ENCODE results near the gene NCKAP5. TPM values are rescaled to one million over a fixed set of nuclear protein-coding genes. Genes with fewer than 3 reads are reported as not detected.

NCKAP5 gene
- total and polyA plus RNA-seq, 9 donors: 0.80 to 2.7 (median 2.2) TPM

DNA sequence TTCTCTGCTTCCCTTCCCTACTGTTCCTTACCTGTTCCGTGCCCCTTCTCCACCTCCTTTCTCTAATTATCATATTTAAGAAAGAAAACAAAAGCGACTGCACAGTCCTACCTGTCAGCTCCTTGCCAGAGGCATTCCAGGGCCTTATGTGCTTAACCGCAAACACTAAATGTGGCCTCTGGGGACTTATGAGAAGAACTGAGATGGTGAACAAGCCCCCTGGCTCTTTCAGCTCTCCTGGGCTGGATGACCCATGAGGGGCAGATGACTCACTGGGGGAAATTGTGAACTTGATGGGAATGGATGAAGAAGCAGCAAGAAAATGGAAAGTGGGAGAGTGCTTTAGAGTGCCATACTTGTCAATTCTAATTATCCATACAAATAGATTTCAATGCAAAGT is 792.0 kb downstream of the NCKAP5 start:
- no peaks in the 10 kb centered on the region for H3K4me1 ChIP-seq (ENCODE audit: insufficient read depth)
- no peaks in the 10 kb centered on the region for H3K36me3 ChIP-seq
- H3K9me3 ChIP-seq: no peaks in the 10 kb centered on the region
- H3K4me3 ChIP-seq: no peak overlapping the region
- intact Hi-C loops (cut with DNase I): no loop called here
- no peak for DNase-seq
- no peak for TF ChIP-seq EP300 (IDR thresholded peaks at IDR 0.05)
- no peak for TF ChIP-seq POLR2A (IDR thresholded peaks at IDR 0.05)
- no peak for TF ChIP-seq CTCF (IDR thresholded peaks at IDR 0.05)
- H3K27me3 ChIP-seq: no peaks in the 10 kb centered on the region
- no peak overlapping the region for H3K27ac ChIP-seq
- 60 to 79% (median 63%) methylated on average over 3 of the region's 3 CpGs for WGBS, 3 donors

- no peak for TF ChIP-seq CTCF (IDR thresholded peaks at IDR 0.05)
- no peak for TF ChIP-seq POLR2A (IDR thresholded peaks at IDR 0.05)
- no peak for TF ChIP-seq EP300 (IDR thresholded peaks at IDR 0.05)
- Histone ChIP-seq H3K27ac (no peak overlapping the region), H3K4me1 (ENCODE audit: insufficient read depth) (no peaks in the 10 kb centered on the region), H3K27me3 (no peaks in the 10 kb centered on the region), H3K4me3 (no peak overlapping the region), H3K9me3 (no peaks in the 10 kb centered on the region), H3K36me3 (no peaks in the 10 kb centered on the region)
- intact Hi-C loops (cut with DNase I): no loop called here
- no peak for DNase-seq
- WGBS, 3 donors: 39 to 45% (median 41%) methylated on average over 2 of the region's 2 CpGs
These were observed 794.1 kb downstream of the NCKAP5 start for GRCh38 chr2:132774189-132774588.

GRCh38 chr2:132773331-132773730 is 794.9 kb downstream of the NCKAP5 start:
- 84 to 86% (median 84%) methylated on average over 3 of the region's 3 CpGs for WGBS, 3 donors
- H3K9me3 ChIP-seq: no peaks in the 10 kb centered on the region
- no peak for DNase-seq
- no peak overlapping the region for H3K27ac ChIP-seq
- no peak overlapping the region for H3K4me3 ChIP-seq
- no peaks in the 10 kb centered on the region for H3K27me3 ChIP-seq
- no peaks in the 10 kb centered on the region for H3K4me1 ChIP-seq (ENCODE audit: insufficient read depth)
- intact Hi-C loops (cut with DNase I): no loop called here
- no peaks in the 10 kb centered on the region for H3K36me3 ChIP-seq
- no peak for TF ChIP-seq CTCF (IDR thresholded peaks at IDR 0.05)
- no peak for TF ChIP-seq EP300 (IDR thresholded peaks at IDR 0.05)
- TF ChIP-seq POLR2A (IDR thresholded peaks at IDR 0.05): no peak

DNA sequence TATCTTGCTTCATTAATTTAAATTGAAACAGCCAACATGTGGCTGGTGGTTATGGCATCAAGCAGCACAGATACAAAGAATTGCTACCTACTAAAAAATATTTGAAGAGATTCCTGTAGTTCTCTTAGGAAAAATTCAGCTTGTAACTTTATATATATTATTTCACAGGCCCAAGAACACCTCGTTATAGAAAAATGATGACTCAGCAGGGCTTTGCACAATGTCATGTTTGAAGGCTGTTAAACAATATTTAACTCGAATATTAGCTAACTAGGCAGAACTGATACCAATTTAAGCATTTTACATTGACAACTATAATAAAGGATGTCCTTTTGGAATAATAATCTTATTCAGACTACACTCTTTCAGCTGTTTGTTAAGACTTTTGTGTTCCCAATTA is 795.9 kb downstream of the NCKAP5 start:
- no peaks in the 10 kb centered on the region for H3K4me1 ChIP-seq (ENCODE audit: insufficient read depth)
- no peaks in the 10 kb centered on the region for H3K9me3 ChIP-seq
- WGBS, 3 donors: 40 to 45% (median 40%) methylated on average over 2 of the region's 2 CpGs
- H3K27me3 ChIP-seq: no peaks in the 10 kb centered on the region
- TF ChIP-seq POLR2A (IDR thresholded peaks at IDR 0.05) (no peak), CTCF (IDR thresholded peaks at IDR 0.05) (no peak), EP300 (IDR thresholded peaks at IDR 0.05) (no peak)
- H3K27ac ChIP-seq: no peak overlapping the region
- intact Hi-C loops (cut with DNase I): no loop called here
- no peak for DNase-seq
- H3K36me3 ChIP-seq: no peaks in the 10 kb centered on the region
- no peak overlapping the region for H3K4me3 ChIP-seq

GRCh38 chr2:132766573-132766972 is 801.7 kb downstream of the NCKAP5 start:
- H3K9me3 ChIP-seq: no peaks in the 10 kb centered on the region
- DNase-seq: no peak
- no peaks in the 10 kb centered on the region for H3K4me1 ChIP-seq (ENCODE audit: insufficient read depth)
- TF ChIP-seq CTCF (IDR thresholded peaks at IDR 0.05): no peak
- TF ChIP-seq EP300 (IDR thresholded peaks at IDR 0.05): no peak
- no peak for TF ChIP-seq POLR2A (IDR thresholded peaks at IDR 0.05)
- H3K4me3 ChIP-seq: no peak overlapping the region
- H3K36me3 ChIP-seq: no peaks in the 10 kb centered on the region
- intact Hi-C loops (cut with DNase I): no loop called here
- no peak overlapping the region for H3K27ac ChIP-seq
- no peaks in the 10 kb centered on the region for H3K27me3 ChIP-seq
- 95 to 99% (median 96%) methylated on average over 1 of the region's 1 CpG for WGBS, 3 donors

Data from ovary (tissue), 9 donors.